ENCODE results near the gene TBC1D14. TPM values are rescaled to one million over a fixed set of nuclear protein-coding genes. Genes with fewer than 3 reads are reported as not detected.

Gene TBC1D14
- total RNA-seq, 1 experiment from 2014 or later = 50.2 TPM

DNA sequence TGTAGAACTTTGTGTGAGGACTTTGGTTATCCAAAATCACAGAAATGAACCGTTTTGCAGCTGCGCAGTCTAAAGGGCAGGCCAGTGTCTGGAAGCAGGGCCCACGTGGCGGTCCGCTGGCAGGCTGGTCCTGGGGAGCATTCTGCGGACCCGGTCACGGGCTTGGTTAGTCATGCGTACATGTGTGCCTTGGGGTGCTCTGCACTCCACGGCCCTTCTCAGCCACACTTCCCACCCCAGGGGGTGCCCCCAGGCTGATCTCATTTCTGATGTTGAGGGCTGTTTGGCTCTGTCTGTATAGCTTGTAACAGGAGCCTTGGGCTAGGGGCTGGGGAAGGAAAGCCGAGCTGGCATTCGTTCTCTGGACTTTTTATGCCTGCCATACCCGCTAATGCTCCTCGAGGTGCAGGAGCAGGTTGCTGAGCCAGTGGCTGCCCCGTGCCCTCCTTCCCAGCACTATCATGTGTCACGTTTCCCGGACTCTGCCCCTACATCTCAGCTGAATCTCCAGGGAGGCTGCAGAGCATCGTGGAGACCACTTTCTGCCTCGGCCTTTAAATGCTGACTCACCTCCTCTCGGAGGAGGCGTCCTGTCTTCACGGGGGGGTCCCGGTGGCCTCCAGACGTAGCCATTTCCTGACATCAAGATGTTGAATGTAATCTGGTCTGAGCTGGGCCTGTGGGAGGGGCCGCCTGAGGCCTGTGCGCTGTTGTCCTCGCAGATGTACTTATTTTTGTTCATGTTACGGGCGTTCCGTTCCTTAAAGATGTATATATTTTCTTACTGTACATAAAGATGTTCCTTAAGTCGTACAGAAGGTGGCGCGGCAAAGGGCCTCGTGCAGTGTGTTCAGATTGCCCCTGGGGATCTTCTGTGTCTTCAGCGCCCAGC, 122.2 kb downstream of the TBC1D14 start:
- Histone ChIP-seq H3K27ac (ENCODE audit: insufficient read length, low read depth, low read length) (no peak overlapping the region), H3K9ac (ENCODE audit: extremely low read depth, insufficient read length, low read length) (no peak overlapping the region), H3K18ac (ENCODE audit: insufficient read length, low read depth, low read length) (no peak overlapping the region), H3K23me2 (ENCODE audit: insufficient read length, low read depth, low read length, poor library complexity, severe bottlenecking) (no peaks in the 10 kb centered on the region), H4K20me1 (ENCODE audit: control insufficient read depth, insufficient read depth, insufficient read length) (no peaks in the 10 kb centered on the region), H4K91ac (ENCODE audit: insufficient read length, low read depth, low read length) (no peak overlapping the region), H3K79me2 (ENCODE audit: insufficient read depth, low read length) (no peaks in the 10 kb centered on the region), H3K23ac (ENCODE audit: insufficient read length, low read depth, low read length) (no peak overlapping the region), H2BK120ac (ENCODE audit: low read depth, low read length, poor library complexity, severe bottlenecking) (no peak overlapping the region), H2BK15ac (ENCODE audit: low read depth, low read length) (no peak overlapping the region), H3K56ac (ENCODE audit: insufficient read length, low read depth, low read length) (no peak overlapping the region), H2AK5ac (ENCODE audit: insufficient read length, low read length) (no peak overlapping the region), H4K5ac (ENCODE audit: insufficient read length, low read depth, low read length) (no peak overlapping the region), H2AFZ (ENCODE audit: low read length) (no peak overlapping the region), H3K27me3 (ENCODE audit: insufficient read depth, low read length) (no peaks in the 10 kb centered on the region), H3K4ac (ENCODE audit: low read depth, low read length) (no peak overlapping the region), H3K79me1 (ENCODE audit: insufficient read depth, low read depth, low read length, poor library complexity, severe bottlenecking) (no peaks in the 10 kb centered on the region), H2BK12ac (ENCODE audit: insufficient read length, low read depth, low read length) (no peak overlapping the region), H4K8ac (replicated peaks; ENCODE audit: insufficient read length, low read depth, low read length) (no peak overlapping the region), H3K14ac (ENCODE audit: insufficient read depth, low read length) (no peak overlapping the region), H3K9me3 (ENCODE audit: control insufficient read depth, low read depth, low read length) (no peaks in the 10 kb centered on the region), H2BK5ac (ENCODE audit: insufficient read length, low read length) (no peak overlapping the region), H3K4me2 (ENCODE audit: insufficient read depth, insufficient read length, low read length) (no peak overlapping the region), H3T11ph (ENCODE audit: low read length) (no peak overlapping the region), H2BK20ac (ENCODE audit: low read depth, low read length, poor library complexity, severe bottlenecking) (no peak overlapping the region), H3K4me1 (ENCODE audit: insufficient read depth, low read length) (no peaks in the 10 kb centered on the region)
- DNase-seq = no peak
- Mint-ChIP-seq H3K4me3 (no peak overlapping the region; a peak in 1 of 5 replicates), H3K4me1 (0 out of 4 replicates have a peak, but pooled peaks cover 0 to 2% of the 10 kb centered on the region in 2 experiments), H3K9me3 (no peaks in the 10 kb centered on the region; a peak in 1 of 5 replicates), H3K27me3 (ENCODE audit: low read depth) (no peaks in the 10 kb centered on the region; the same call in 1 of the 2 replicates), H3K27ac (peak overlapping the region; percentile 27 to 77 (median 36); a peak in 2 of 7 replicates), H3K36me3 (ENCODE audit: insufficient read depth in 1 of 3, low read depth in 3 of 3) (peaks cover 27 to 44% (median 41%) of the 10 kb centered on the region in 3 experiments; a peak in 6 of 7 replicates)
- TF ChIP-seq, protein P1, sequence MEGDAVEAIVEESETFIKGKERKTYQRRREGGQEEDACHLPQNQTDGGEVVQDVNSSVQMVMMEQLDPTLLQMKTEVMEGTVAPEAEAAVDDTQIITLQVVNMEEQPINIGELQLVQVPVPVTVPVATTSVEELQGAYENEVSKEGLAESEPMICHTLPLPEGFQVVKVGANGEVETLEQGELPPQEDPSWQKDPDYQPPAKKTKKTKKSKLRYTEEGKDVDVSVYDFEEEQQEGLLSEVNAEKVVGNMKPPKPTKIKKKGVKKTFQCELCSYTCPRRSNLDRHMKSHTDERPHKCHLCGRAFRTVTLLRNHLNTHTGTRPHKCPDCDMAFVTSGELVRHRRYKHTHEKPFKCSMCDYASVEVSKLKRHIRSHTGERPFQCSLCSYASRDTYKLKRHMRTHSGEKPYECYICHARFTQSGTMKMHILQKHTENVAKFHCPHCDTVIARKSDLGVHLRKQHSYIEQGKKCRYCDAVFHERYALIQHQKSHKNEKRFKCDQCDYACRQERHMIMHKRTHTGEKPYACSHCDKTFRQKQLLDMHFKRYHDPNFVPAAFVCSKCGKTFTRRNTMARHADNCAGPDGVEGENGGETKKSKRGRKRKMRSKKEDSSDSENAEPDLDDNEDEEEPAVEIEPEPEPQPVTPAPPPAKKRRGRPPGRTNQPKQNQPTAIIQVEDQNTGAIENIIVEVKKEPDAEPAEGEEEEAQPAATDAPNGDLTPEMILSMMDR (conservative IDR thresholded peaks at IDR 0.05) = no peak
- WGBS (ENCODE audit: extremely low coverage, insufficient read length, low lambda C conversion rate) = no CpG with 5 or more reads among the region's 35 CpGs
